ENCODE results near the gene SHISA9.

SHISA9 gene

GRCh38 chr16:12900599-12901203 is 697 bp upstream of the SHISA9 start:
- Histone ChIP-seq H3K9me3 (replicated peaks; ENCODE audit: low read length) (no peaks in the 10 kb centered on the region), H3K4me3 (ENCODE audit: low read length) (peak overlapping the region; percentile 73), H3K4me2 (ENCODE audit: low read length) (peak overlapping the region; percentile 87), H3K9ac (ENCODE audit: low read depth, low read length) (peak overlapping the region; percentile 60), H3K27me3 (ENCODE audit: control insufficient read depth, insufficient read depth, low read length) (peaks cover 4% of the 10 kb centered on the region), H3K4me1 (ENCODE audit: control insufficient read depth, insufficient read depth, low read length) (peaks cover 31% of the 10 kb centered on the region), H3K36me3 (ENCODE audit: insufficient read depth, low read length) (no peaks in the 10 kb centered on the region)

GRCh38 chr16:12901204-12901596 is 198 bp upstream of the SHISA9 start:
- peak overlapping the region; percentile 99 for H3K4me2 ChIP-seq (ENCODE audit: low read length)
- H3K36me3 ChIP-seq (ENCODE audit: insufficient read depth, low read length), result no peaks in the 10 kb centered on the region
- peak overlapping the region; percentile 97 for H3K4me3 ChIP-seq (ENCODE audit: low read length)
- peak overlapping the region; percentile 60 for H3K9ac ChIP-seq (ENCODE audit: low read depth, low read length)
- peaks cover 4% of the 10 kb centered on the region for H3K27me3 ChIP-seq (ENCODE audit: control insufficient read depth, insufficient read depth, low read length)
- H3K9me3 ChIP-seq (replicated peaks; ENCODE audit: low read length), result no peaks in the 10 kb centered on the region
- H3K4me1 ChIP-seq (ENCODE audit: control insufficient read depth, insufficient read depth, low read length), result peaks cover 31% of the 10 kb centered on the region

GRCh38 chr16:12902511-12903372 is 1.3 kb downstream of the SHISA9 start:
- Histone ChIP-seq H3K9me3 (replicated peaks; ENCODE audit: low read length) (no peaks in the 10 kb centered on the region), H3K4me2 (ENCODE audit: low read length) (peak overlapping the region; percentile 99), H3K27me3 (ENCODE audit: control insufficient read depth, insufficient read depth, low read length) (peaks cover 4% of the 10 kb centered on the region), H3K4me1 (ENCODE audit: control insufficient read depth, insufficient read depth, low read length) (peaks cover 28% of the 10 kb centered on the region), H3K9ac (ENCODE audit: low read depth, low read length) (peak overlapping the region; percentile 95), H3K4me3 (ENCODE audit: low read length) (peak overlapping the region; percentile 97), H3K36me3 (ENCODE audit: insufficient read depth, low read length) (no peaks in the 10 kb centered on the region)

- peak overlapping the region; percentile 95 for H3K9ac ChIP-seq (ENCODE audit: low read depth, low read length)
- peaks cover 5% of the 10 kb centered on the region for H3K36me3 ChIP-seq (ENCODE audit: insufficient read depth, low read length)
- H3K4me3 ChIP-seq (ENCODE audit: low read length), result peak overlapping the region; percentile 97
- peaks cover 4% of the 10 kb centered on the region for H3K27me3 ChIP-seq (ENCODE audit: control insufficient read depth, insufficient read depth, low read length)
- H3K9me3 ChIP-seq (replicated peaks; ENCODE audit: low read length), result no peaks in the 10 kb centered on the region
- peaks cover 28% of the 10 kb centered on the region for H3K4me1 ChIP-seq (ENCODE audit: control insufficient read depth, insufficient read depth, low read length)
- peak overlapping the region; percentile 99 for H3K4me2 ChIP-seq (ENCODE audit: low read length)
Measured at GRCh38 chr16:12903407-12904328, 2.3 kb downstream of the SHISA9 start.

GRCh38 chr16:12904329-12904671 is 2.9 kb downstream of the SHISA9 start:
- peak overlapping the region; percentile 97 for H3K4me3 ChIP-seq (ENCODE audit: low read length)
- peak overlapping the region; percentile 95 for H3K9ac ChIP-seq (ENCODE audit: low read depth, low read length)
- H3K4me1 ChIP-seq (ENCODE audit: control insufficient read depth, insufficient read depth, low read length), result peaks cover 28% of the 10 kb centered on the region
- peak overlapping the region; percentile 99 for H3K4me2 ChIP-seq (ENCODE audit: low read length)
- no peaks in the 10 kb centered on the region for H3K9me3 ChIP-seq (replicated peaks; ENCODE audit: low read length)
- peaks cover 9% of the 10 kb centered on the region for H3K36me3 ChIP-seq (ENCODE audit: insufficient read depth, low read length)
- peaks cover 4% of the 10 kb centered on the region for H3K27me3 ChIP-seq (ENCODE audit: control insufficient read depth, insufficient read depth, low read length)

GRCh38 chr16:12906271-12906670 is 4.9 kb downstream of the SHISA9 start:
- H3K4me2 ChIP-seq (ENCODE audit: low read length), result peak overlapping the region; percentile 99
- no peak overlapping the region for H3K9ac ChIP-seq (ENCODE audit: low read depth, low read length)
- H3K9me3 ChIP-seq (replicated peaks; ENCODE audit: low read length), result no peaks in the 10 kb centered on the region
- H3K36me3 ChIP-seq (ENCODE audit: insufficient read depth, low read length), result peaks cover 24% of the 10 kb centered on the region
- peaks cover 20% of the 10 kb centered on the region for H3K4me1 ChIP-seq (ENCODE audit: control insufficient read depth, insufficient read depth, low read length)
- H3K4me3 ChIP-seq (ENCODE audit: low read length), result no peak overlapping the region
- no peaks in the 10 kb centered on the region for H3K27me3 ChIP-seq (ENCODE audit: control insufficient read depth, insufficient read depth, low read length)

- H3K9me3 ChIP-seq (replicated peaks; ENCODE audit: low read length), result no peaks in the 10 kb centered on the region
- H3K36me3 ChIP-seq (ENCODE audit: insufficient read depth, low read length), result peaks cover 28% of the 10 kb centered on the region
- H3K4me2 ChIP-seq (ENCODE audit: low read length), result no peak overlapping the region
- peaks cover 20% of the 10 kb centered on the region for H3K4me1 ChIP-seq (ENCODE audit: control insufficient read depth, insufficient read depth, low read length)
- no peak overlapping the region for H3K4me3 ChIP-seq (ENCODE audit: low read length)
- no peaks in the 10 kb centered on the region for H3K27me3 ChIP-seq (ENCODE audit: control insufficient read depth, insufficient read depth, low read length)
- no peak overlapping the region for H3K9ac ChIP-seq (ENCODE audit: low read depth, low read length)
Measured at GRCh38 chr16:12906765-12907516, 5.5 kb downstream of the SHISA9 start.

- no peak overlapping the region for H3K4me2 ChIP-seq (ENCODE audit: low read length)
- no peaks in the 10 kb centered on the region for H3K27me3 ChIP-seq (ENCODE audit: control insufficient read depth, insufficient read depth, low read length)
- H3K9me3 ChIP-seq (replicated peaks; ENCODE audit: low read length), result no peaks in the 10 kb centered on the region
- peaks cover 28% of the 10 kb centered on the region for H3K36me3 ChIP-seq (ENCODE audit: insufficient read depth, low read length)
- H3K4me3 ChIP-seq (ENCODE audit: low read length), result no peak overlapping the region
- H3K4me1 ChIP-seq (ENCODE audit: control insufficient read depth, insufficient read depth, low read length), result peaks cover 12% of the 10 kb centered on the region
- no peak overlapping the region for H3K9ac ChIP-seq (ENCODE audit: low read depth, low read length)
Measured at GRCh38 chr16:12907670-12908233, 6.4 kb downstream of the SHISA9 start.

- Histone ChIP-seq H3K4me3 (ENCODE audit: low read length) (peak overlapping the region; percentile 15), H3K36me3 (ENCODE audit: insufficient read depth, low read length) (peaks cover 4% of the 10 kb centered on the region), H3K9ac (ENCODE audit: low read depth, low read length) (peak overlapping the region; percentile 64), H3K4me1 (ENCODE audit: control insufficient read depth, insufficient read depth, low read length) (peaks cover 22% of the 10 kb centered on the region), H3K9me3 (replicated peaks; ENCODE audit: low read length) (no peaks in the 10 kb centered on the region), H3K27me3 (ENCODE audit: control insufficient read depth, insufficient read depth, low read length) (no peaks in the 10 kb centered on the region), H3K4me2 (ENCODE audit: low read length) (peak overlapping the region; percentile 66)
Measured at GRCh38 chr16:12917246-12917645, 15.8 kb downstream of the SHISA9 start.

- Histone ChIP-seq H3K4me3 (ENCODE audit: low read length) (peak overlapping the region; percentile 15), H3K4me1 (ENCODE audit: control insufficient read depth, insufficient read depth, low read length) (peaks cover 22% of the 10 kb centered on the region), H3K36me3 (ENCODE audit: insufficient read depth, low read length) (peaks cover 4% of the 10 kb centered on the region), H3K27me3 (ENCODE audit: control insufficient read depth, insufficient read depth, low read length) (no peaks in the 10 kb centered on the region), H3K4me2 (ENCODE audit: low read length) (peak overlapping the region; percentile 66), H3K9ac (ENCODE audit: low read depth, low read length) (peak overlapping the region; percentile 64), H3K9me3 (replicated peaks; ENCODE audit: low read length) (no peaks in the 10 kb centered on the region)
Measured at GRCh38 chr16:12917653-12918052, 16.3 kb downstream of the SHISA9 start.

Data from skeletal muscle satellite cell (primary cell).